ENCODE results near the gene PAPOLB.

The PAPOLB gene

DNA sequence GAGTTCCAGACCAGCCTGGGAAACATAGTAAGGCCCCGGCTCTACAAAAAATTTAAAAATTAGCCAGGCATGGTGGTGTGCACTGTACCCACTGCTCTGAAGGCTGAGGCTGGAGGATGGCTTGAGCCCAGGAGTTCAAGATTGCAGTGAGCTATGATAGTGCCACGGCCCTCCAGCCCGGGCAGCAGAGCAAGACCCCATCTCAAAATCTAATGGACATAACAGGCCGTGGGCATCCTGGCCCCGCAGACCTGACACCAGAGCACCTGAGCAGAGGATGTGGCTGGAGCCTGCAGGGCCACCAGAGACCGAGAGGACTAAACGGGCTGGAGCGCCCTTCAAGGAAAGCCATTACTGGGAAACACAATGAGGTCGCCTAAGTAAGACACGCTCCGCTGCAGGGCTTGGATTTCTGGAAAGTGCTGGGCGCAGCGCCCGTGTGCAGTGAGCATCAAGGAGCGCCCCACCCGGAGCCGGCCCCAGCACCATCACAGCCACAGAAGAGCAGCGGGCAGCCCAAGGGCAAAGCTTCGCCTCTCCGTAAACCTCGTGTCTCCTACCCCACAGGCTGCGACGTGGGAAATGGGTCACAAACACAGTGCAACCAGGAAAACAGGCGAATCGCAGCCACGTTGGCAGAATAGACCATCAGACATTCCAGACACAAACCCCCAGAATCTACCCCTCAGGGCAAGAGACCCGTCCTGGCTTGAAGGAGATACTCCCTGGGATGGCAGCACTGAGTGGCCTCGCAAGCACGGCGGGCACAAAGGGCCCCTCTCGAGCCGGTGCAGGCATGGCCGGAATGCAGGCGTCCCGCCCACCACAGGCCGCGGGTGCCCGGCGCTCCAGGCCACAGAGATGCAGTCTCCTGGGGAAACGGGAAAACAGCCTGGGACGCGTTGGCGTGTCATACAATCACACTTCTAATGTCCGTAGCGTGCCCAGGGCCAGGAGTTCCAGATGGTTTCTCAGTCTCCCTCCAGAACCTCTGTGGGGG is 16.8 kb upstream of the PAPOLB start:
- DNase-seq (ENCODE audit: low read depth in 2 of 2): no peak

DNA sequence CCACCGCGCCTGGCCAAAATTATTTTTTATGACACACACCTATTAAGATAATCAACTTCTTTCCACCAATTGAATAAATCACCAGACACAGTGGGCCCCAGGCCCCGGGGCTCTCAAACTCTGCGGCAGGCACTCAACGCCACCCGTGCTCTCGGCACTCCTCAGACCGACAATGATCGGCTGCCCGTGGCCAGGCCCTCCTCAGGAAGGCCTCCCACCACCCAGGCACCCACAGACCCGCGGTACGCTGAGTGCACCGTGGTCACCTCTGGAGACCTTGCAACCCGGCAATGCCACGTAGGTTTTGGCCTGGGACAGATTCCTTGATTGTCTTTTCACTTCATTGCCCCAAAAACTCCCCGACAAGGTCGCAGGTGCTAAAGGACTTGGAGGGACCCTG is 14.8 kb upstream of the PAPOLB start:
- DNase-seq (ENCODE audit: low read depth in 2 of 2): no peak

- no peak for DNase-seq (ENCODE audit: low read depth in 2 of 2)
These were observed 13.6 kb upstream of the PAPOLB start for GRCh38 chr7:4875391-4875790.

GRCh38 chr7:4873071-4873944 is 11.5 kb upstream of the PAPOLB start:
- no peak for DNase-seq (ENCODE audit: low read depth in 2 of 2)

DNA sequence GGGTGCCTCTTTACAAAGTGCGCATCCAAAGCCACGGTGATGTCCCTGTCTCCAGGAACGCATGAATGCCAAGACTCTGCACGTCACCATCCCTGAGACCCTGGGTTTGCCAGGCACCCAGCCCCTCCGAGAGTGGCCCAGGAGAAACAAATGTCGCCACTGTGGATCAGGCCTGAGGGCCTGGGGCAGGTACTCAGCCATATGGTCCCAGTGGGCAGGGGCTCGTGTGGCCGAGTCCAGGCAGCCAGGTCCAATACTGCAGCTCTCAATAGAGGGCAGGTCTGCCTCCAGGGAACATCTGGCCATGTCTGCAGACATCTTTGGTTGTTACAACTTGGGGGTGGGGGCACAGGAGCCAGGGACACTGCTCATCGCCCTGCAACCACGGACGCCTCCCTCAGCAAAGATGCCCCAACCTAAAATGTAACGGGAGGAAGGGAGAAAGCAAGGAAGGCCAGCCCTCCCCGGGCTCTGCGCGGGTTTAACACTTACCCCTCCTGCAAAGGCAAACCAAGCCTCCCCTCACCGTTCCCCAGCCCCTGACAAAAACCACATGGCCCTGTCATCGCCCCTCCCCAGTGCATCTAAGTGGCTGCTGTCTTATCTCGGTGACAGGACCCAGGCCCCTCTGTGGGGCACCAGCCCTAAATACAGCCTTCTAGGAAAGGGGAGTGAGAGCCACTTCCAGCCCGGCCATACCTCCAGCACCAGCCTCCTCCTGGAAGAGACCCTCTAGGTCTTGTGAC is 10.3 kb upstream of the PAPOLB start:
- DNase-seq (ENCODE audit: low read depth in 2 of 2): no peak

- no peak for DNase-seq (ENCODE audit: low read depth in 2 of 2)
These were observed 9.3 kb upstream of the PAPOLB start for GRCh38 chr7:4871056-4871680.

DNA sequence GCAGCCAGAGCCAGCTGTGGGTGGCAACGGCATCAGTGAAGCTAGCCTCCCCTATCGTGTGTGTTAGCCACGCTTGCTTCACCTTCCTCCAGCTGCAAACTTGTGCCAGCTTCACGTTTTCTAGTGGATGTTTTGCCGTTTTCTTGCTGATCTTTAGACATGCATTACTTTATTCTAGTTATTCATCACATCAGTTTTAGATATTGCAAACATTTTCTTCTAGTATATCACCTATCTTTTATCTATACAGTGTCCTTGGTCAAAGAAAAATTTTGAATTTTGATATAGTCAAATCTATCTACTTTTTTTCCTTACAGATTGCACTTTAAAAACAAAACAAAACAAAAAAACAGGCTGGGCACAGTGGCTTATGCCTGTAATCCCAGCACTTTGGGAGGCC is 6.7 kb upstream of the PAPOLB start:
- no peak for DNase-seq (ENCODE audit: low read depth in 2 of 2)

GRCh38 chr7:4866528-4867496 is 5.0 kb upstream of the PAPOLB start:
- no peak for DNase-seq (ENCODE audit: low read depth in 2 of 2)

DNA sequence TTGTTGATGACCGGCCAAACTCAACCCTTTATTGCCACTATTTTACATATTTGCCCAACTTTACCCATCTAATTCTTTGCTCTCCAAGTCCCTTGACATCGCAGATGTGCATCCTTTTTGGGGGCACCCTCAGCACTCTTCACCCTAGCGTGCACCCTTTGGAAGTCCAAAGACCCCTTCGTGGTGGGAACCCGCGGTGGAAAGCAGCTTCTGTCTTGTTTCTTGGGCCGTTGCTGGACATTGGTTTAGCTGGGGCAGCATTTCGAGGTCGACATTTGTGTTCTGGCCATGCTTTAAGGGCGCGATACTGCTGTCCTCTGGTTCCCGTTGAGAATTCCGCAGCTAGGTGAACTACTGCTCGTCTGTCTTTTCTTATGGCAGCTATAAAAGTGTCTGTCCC is 326 bp upstream of the PAPOLB start:
- DNase-seq (ENCODE audit: low read depth in 2 of 2): no peak

- DNase-seq (ENCODE audit: low read depth in 2 of 2): no peak
These were observed 603 bp downstream of the PAPOLB start for GRCh38 chr7:4861227-4861626.

DNA sequence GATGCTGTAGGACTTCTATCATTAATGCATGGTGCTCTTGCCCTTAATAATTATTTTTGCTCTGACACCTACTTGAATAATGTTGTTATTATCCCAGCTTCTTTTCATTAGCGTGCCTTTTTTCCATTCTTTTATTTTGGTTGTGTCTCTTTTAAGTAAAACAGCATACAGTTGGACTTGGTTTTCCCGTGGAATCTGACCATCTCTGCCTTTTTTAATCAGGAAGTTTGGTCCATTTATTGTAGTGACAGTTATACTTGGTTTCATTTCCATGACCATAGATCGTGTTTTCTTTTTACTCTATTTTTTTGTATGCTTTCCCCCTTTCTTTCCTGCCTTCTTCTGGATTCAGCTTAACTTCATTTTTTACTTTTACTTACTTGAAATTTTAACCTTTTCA is 4.6 kb downstream of the PAPOLB start:
- no peak for DNase-seq (ENCODE audit: low read depth in 2 of 2)

- DNase-seq (ENCODE audit: low read depth in 2 of 2): no peak
These were observed 5.3 kb downstream of the PAPOLB start for GRCh38 chr7:4856336-4857057.

DNA sequence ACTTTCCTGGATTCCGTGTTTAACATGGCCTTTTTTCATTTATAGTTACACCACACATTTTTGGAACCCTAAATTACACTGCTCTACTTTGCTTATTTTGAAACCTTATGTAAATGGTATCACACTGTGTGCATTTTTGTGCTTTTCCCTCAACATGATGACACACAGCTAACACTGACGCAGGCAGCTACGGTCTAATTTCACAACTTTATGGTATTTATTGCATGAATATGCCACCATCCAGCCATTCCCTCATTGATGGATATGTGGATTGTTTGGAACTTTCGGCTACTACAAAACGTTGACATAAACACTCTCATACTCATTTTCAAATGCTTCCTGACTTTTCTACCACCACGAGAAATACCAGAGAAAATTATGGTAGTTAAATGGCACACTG is 6.9 kb downstream of the PAPOLB start:
- DNase-seq (ENCODE audit: low read depth in 2 of 2): no peak

- DNase-seq (ENCODE audit: low read depth in 2 of 2): no peak
These were observed 10.1 kb downstream of the PAPOLB start for GRCh38 chr7:4851459-4852422.

GRCh38 chr7:4850262-4850795 is 11.5 kb downstream of the PAPOLB start:
- DNase-seq (ENCODE audit: low read depth in 2 of 2): no peak

DNA sequence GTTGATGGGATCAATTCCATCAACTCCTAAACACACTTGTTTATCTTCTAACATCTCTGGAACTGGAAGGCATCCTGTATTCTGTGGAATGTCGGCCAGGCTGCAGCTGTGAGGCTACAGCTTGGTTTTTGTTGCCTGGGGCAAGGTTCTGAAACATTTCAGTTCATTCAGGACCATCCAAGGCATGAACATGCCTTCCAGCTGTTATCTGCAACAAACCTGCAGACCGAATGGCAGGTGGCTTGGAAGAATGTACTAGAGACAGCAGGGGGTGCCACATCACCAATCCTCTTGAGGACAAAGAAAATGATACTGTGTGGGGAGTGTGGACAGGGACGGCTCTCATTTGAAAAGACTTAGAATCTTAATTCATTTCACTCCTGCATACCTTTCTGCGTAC is 12.4 kb downstream of the PAPOLB start:
- no peak for DNase-seq (ENCODE audit: low read depth in 2 of 2)

DNA sequence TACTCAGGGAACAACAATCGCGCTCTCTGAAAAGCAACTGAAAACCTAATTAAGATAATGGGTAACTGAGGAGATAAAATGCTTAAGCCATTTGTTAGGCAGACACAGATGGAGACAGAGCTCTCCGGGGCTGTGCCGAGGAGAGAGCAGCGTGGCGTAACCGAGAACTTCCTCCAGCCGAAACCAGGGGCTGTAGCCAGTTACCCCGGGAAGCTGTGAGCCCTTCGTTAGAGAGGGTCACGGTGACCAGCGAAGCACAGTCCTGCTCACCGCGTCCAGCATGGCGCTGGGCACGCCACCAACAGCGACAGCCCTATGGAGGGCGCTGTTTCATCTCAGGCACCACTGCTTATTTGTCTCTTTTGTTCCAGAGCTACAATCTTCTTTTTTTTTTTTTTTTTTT is 16.1 kb downstream of the PAPOLB start:
- no peak for DNase-seq (ENCODE audit: low read depth in 2 of 2)
